Kidney capillary endothelial cell (primary cell): Measurements from ENCODE around the gene FREY1.
A peak's percentile ranks its signal among the peaks of the same experiment; 100 is the strongest.
"Not testable (repeated sequence)": the region's sequence is repeated elsewhere in the genome, so short reads cannot be mapped to it uniquely, and the experiment has no call there.

ENCODE experiments used
- DNase-seq: peaks from one replicate; pipeline ENCODE4 v3.0.0-alpha.2; 2018; ENCODE audit warnings: low spot score

The FREY1 gene

GRCh38 chr11:45913942-45914635, 7.0 kb upstream of the FREY1 start:
- DNase-seq: no peak

DNA sequence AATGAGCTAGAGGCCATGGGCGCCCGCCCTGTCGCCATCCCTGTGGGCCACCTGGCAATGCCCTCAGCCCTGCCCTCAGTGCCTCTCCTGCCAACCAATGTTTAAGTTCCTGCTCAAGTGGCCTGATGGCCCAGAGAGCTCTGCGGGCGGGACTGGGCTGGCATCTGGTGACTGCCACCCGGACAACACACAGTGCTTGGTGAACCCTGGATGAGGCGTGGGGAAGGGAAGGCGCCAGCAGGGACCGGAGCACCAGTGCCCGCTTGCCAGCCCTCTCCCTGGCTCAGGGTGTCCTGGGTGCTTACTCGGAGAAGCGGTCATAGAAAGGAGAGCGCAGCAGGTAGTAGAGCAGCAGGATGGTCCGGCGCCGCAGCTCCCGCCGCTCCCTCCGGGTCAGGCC, 6.4 kb upstream of the FREY1 start:
- DNase-seq: no peak

GRCh38 chr11:45910623-45911022, 3.6 kb upstream of the FREY1 start:
- no peak for DNase-seq

DNA sequence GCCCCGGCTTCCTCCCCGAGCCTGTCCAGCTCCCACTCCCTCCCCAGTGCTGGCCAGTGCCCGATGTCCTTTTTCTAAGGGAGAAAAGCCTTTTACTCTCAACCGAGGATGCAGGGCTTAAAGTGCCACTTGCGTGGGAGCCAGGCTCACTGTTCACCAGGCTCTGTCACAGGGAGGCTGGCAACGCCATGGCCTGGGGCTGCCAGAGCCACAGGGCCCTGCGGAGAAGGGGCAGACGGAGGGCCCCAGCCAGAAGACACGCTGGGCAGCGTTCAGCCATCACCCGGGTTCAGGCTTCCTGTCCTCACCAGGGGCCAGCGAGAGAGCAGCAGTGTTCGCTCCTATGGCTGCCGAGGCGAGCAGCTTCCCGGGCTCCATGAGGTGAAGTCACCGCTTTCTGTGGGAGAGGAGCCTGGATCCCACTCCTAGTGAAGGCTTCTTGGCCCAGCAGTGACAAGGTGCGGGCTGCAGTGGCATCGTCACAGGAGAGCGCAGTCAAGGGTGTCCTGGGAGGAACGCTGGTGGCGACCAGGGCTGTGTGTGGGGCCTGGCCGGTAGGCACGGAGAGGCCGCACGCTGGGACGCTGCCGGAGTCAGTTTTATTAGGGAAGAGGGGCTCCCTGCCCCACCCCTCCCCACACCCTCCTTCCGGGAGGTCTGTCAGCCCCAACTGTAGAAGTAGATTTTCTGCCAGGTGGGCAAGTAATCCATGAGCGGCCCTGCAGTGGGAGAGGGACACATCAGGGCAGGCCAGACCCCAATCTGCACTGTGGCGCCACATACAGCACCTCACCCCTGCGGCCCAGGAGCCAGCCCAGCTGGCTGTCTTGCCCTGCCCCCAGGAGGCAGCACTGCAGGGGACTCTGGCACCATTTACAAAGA, 2.8 kb upstream of the FREY1 start:
- no peak for DNase-seq

GRCh38 chr11:45907911-45908370, 870 bp upstream of the FREY1 start:
- DNase-seq: no peak

- peak; percentile 36 for DNase-seq
These were observed 882 bp downstream of the FREY1 start for GRCh38 chr11:45906096-45906682.

DNA sequence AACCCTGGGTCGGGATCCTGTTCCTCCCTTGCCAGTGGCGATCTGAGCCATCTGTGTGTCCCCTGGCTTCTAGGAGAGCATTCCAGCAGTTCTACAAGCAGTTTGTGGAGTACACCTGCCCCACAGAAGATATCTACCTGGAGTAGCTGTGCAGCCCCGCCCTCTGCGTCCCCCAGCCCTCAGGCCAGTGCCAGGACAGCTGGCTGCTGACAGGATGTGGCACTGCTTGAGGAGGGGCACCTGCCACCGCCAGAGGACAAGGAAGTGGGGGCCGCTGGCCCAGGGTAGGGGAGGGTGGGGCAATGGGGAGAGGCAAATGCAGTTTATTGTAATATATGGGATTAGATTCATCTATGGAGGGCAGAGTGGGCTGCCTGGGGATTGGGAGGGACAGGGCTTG, 1.5 kb downstream of the FREY1 start:
- DNase-seq: not testable (repeated sequence)

- no peak for DNase-seq
These were observed 2.0 kb downstream of the FREY1 start for GRCh38 chr11:45905095-45905494.

- no peak for DNase-seq
These were observed 2.7 kb downstream of the FREY1 start for GRCh38 chr11:45904309-45904915.

- DNase-seq: no peak
These were observed 4.4 kb downstream of the FREY1 start for GRCh38 chr11:45902452-45903380.

- no peak for DNase-seq
These were observed 5.4 kb downstream of the FREY1 start for GRCh38 chr11:45901626-45902025.

DNA sequence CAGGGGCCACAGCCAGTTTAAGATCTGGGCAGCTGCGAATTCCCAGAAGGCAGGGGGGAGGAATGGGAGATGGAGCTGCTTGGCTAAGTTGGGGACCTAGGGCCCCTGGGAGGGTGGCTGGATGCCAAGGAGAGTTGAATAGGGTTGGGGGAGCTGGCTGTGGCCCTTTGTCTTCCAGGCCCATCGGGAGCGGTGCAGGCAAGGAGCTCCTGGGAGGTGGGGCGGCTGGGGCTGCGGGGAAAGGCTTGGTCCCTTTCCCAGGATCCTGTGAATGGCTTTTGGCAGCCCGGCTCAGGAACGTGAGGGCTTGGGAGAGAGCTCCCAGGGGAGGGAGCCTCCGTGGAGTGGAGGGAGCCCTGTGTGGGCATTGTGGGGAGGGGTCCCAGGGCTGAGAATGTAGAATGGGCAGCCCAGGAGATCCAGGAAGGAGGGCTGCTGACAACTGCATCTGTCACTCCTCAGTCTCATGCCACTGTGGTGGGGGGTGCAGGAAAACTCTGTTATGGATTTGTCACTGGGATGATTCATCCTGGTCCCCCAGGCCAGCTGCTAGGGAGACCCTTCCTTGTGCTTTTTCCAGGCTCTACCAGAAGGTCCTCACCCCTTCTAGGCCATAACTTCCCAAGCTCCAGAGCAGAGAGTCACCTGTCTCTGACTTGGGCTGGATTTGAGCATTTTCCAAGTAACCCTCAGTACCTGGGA, 6.0 kb downstream of the FREY1 start:
- DNase-seq: no peak

- not testable (repeated sequence) for DNase-seq
These were observed 6.8 kb downstream of the FREY1 start for GRCh38 chr11:45900175-45900800.

DNA sequence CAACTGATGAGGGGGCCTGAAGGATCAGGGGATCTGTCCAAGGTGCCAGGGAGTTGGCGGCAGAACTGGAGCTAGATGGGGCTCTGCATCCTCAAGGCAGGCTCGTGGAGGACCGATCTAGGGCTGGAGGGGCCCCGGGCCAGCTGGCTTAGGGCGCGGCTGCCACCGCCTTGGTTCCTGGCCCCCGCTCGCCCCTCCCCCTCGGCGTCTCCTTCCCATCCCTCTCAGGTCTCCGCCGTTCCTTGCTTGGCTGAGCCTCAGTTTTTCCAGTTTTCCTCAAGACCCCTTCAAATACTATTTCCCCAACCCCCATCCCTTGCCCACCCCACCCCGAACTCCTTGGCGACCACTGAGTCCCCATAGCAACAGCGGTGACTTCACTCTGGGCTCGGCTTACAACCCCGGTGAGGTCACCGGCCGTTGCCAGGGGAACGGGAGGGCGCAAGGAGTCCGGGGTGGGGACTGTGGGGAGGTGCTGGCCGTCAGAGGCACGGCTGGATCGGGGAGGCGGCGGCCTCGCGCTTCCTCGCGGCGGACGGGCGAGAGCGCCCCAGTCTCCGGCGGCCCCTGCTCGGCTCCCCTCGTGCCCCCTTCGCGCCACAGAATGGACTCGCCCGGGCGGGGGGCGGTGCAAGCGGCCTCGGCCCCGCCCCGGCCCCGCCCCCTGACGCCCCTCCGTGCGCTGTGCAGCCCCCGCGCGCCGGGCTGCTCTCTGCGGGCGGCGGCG, 7.5 kb downstream of the FREY1 start:
- DNase-seq: peak; percentile 63

DNA sequence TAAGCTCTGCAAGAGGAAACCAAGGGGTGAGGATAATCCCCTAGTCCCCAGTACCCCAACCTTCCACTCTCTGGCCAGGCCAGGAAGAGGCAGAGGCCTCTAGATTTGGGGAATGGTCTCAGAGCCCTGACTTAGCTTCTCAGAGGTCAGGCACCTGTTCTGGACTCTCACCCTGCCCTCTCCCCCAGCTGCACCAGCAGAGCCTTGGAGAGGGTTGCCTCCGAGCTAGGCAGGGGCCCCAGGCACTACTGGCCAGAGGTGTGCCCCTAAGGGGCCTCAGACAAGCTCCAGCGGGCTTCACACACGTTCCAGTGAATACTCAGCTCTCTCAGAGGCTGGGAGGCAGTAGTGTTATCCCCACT, 8.0 kb downstream of the FREY1 start:
- DNase-seq: no peak

DNA sequence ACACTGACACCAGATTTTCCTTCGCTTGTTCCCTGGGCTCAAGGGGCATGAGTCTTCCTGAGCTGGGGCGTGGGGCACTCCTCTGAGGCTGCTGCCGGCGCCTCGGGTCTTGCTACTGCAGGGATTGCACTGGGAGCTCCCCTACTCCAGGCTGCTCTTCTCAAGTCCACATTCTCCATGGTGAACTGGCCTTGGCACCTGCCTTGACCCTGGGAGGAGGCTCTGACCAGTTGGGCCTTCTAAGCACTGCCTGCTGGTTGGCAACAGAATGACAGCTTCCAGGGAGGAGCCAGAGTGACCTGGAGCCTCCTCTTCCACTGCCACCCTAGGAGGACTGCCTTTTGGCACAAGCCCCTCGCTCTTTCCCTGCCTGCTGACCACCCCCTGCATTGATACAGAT, 9.5 kb downstream of the FREY1 start:
- no peak for DNase-seq

DNA sequence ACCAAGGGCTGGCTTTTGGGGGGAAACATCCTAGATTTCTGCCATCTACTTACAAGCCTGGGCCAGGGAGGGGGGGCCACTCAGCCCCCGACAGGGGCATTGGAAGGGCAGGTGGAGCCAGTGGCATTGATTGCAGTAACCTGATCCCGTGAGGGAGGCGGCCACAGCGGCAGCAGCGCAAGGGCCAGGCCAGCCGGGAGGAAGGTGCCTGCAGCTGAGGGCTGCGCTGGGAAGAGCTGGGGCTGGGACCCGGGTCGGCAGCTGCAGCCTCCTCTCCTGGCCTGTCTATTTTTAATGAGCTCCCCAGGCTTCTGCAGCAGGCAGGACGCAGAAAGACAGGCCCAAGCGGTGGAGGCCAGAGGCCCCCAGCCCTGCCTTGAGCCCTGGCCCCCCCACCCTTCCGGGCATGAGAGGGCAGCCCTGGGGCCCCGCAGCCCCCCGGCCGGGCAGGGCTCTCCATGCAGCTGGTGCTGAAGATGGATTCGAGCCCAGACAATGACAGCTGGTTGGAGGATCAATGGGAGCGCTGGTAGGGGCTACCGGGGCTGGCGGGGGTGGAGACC, 10.6 kb downstream of the FREY1 start:
- DNase-seq: no peak

GRCh38 chr11:45895553-45896259, 11.4 kb downstream of the FREY1 start:
- DNase-seq: no peak
